NOMO-1 treated with DMSO at 0.1 percent for 48 hours (cell line): Measurements from ENCODE around the gene RAB36.
"Not testable (repeated sequence)": the region's sequence is repeated elsewhere in the genome, so short reads cannot be mapped to it uniquely, and the experiment has no call there.

ENCODE experiments used
- DNase-seq: peaks from one replicate; lab custom pipeline; 2025; ENCODE audit not compliant: unreplicated experiment; lab: John Stamatoyannopoulos, UW

The RAB36 gene

GRCh38 chr22:23120415-23120899, 24.8 kb upstream of the RAB36 start:
- no peak for DNase-seq

GRCh38 chr22:23121000-23121421, 24.3 kb upstream of the RAB36 start:
- DNase-seq: no peak

DNA sequence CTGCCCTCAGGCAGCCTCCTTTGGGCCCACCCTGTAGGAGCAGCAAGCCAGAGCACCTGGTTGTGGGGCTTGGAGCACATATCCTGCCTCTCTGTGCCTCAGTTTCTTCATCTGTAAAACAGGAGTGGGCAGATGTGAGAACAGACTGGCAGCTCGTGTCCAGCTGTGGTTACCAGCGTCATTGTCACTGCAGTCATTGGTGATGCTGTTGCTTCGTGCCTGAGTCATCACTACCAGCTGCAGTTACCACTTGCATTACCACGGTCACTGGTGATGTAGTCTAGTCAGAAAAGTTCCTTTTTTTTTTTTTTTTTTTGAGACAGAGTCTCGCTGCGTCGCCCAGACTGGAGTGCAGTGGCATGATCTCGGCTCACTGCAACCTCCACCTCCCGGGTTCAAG, 23.9 kb upstream of the RAB36 start:
- DNase-seq: peak; percentile 48

DNA sequence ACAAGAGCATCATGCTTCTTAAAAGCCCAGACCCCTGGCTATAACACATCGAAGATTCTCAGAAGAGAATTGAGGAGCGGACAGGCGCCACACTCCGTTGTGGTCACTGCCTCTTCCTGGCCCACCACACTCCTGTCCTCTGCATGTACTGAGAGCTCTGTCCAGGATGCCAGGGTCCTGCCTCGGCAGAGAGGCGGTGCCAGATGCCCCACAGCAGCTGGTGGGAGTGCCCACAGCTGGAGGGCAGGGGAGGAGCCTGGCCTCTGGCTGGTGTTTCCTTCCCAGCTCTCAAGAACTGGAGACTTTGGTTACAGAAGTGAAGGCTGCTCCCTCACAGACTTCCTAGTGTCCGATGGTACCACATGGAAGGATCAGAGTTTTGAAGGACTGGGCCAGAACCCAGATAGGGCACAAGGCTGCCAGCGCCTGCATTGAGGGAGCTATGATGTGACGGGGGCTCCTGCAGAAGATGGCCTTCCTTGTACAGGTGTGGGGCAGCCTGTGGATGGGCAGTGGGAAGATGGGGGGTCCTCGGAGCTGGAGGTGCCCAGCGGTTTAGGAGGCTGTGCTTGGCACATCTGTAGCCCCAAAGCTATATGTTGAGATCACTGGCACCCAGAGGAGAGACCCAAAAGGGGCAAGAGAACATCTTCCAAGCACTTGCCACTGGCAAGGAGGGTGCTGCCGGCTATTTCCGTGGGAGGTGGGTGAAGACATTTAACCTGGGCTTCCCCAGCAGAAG, 22.9 kb upstream of the RAB36 start:
- no peak for DNase-seq

DNA sequence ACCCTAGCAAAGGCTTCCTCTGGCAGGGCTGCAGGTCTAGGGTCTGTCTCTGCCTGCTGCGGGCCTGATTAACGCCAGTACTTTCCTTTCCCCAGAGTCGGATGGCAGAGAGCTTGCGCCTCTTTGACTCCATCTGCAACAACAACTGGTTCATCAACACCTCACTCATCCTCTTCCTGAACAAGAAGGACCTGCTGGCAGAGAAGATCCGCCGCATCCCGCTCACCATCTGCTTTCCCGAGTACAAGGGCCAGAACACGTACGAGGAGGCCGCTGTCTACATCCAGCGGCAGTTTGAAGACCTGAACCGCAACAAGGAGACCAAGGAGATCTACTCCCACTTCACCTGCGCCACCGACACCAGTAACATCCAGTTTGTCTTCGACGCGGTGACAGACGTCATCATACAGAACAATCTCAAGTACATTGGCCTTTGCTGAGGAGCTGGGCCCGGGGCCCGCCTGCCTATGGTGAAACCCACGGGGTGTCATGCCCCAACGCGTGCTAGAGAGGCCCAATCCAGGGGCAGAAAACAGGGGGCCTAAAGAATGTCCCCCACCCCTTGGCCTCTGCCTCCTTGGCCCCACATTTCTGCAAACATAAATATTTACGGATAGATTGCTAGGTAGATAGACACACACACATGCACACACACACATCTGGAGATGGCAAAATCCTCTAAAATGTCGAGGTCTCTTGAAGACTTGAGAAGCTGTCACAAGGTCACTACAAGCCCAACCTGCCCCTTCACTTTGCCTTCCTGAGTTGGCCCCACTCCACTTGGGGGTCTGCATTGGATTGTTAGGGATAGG, 22.1 kb upstream of the RAB36 start:
- DNase-seq: no peak

DNA sequence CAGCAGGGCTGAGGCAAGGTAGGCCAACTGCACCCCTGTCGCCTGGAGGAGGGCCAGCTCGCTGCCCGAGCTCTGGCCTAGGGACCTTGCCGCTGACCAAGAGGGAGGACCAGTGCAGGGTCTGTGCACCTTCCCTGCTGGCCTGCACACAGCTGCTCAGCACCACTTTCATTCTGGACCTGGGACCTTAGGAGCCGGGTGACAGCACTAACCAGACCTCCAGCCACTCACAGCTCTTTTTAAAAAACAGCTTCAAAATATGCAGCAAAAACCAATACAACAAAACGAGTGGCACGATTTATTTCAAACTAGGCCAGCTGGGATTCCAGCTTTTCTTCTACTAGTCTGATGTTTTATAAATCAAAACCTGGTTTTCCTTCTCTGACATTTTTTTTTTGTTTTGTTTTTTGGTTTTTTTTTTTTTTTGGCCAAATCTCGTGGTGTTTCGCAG, 21.4 kb upstream of the RAB36 start:
- DNase-seq: no peak

DNA sequence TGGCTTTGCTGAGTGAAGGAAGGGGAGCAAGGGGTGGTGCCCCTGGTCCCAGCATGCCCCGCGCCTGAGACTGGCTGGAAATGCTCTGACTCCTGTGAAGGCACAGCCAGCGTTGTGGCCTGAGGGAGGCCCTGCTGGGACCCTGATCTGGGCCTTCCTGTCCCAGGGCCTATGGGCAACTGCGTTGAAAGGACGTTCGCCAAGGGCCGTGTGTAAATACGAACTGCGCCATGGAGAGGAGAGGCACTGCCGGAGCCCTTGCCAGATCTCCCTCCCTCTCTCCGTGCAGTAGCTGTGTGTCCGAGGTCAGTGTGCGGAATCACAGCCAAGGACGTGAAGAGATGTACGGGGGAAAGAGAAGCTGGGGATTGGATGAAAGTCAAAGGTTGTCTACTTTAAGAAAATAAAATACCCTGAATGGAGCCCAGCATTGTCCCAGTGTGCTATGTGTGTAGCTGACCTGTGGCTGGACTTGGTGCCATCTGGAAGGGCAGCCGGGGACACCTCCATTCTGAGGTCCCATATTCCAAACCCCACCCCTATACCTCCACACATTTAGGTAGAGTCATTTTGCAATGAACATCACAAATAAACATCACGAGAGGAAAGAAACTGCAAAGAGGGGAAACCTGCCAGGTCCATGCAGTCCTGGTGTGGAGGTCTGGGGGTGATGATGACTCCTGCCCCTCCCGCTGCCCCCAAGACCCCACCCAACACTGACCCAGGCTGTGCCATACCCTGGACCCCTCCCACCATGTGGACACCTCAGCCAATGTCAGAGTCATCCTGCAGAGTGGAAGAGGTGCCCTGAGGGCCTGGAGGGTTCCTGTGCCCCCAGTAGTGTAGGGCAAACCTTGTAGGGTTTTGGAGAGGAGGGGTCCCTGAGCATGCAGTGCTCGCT, 20.4 kb upstream of the RAB36 start:
- DNase-seq: no peak

GRCh38 chr22:23125512-23126103, 19.7 kb upstream of the RAB36 start:
- DNase-seq: no peak

DNA sequence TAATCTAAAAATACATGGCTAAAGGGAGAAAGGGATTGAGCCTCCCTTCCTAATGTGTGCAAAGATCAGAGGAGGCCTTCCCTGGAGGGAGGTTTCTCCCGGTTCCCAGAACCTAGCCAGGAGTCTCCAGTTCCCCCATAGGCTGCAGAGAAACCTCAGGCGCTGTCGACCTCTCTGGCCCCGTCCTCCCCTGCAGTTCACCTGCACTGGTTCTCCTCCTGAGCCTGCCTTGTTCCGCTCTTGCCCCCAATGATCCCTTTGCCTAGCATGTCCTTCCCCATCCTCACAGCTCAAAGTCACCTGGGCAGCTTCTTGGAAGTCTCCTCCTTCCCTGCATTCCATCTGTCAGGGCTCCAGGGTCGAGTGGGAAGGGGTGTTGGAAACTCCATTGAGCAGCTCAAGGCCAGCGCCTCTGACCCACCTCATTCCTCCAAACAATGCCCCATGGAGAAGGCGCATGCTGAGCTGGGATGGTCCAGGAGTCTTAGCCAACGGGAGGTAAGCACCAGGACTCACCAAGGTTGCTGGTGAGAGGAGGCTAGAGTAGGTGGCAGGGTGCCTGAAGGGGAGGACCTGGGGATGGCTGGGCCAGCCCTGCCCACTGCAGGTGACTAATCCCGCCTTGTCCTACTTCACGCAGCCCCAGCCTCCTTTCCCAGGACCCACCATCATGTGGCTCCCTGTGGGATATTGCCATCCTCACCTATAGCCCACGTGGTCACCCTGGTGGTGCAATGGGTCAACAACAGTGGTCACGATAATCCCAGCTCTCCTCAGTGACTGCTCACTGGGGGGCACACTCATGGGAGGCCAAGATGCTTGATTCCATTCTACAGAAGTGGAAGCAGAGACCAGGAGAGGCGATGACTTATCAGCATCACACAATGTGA, 18.9 kb upstream of the RAB36 start:
- DNase-seq: no peak

GRCh38 chr22:23127055-23127756, 18.1 kb upstream of the RAB36 start:
- no peak for DNase-seq

DNA sequence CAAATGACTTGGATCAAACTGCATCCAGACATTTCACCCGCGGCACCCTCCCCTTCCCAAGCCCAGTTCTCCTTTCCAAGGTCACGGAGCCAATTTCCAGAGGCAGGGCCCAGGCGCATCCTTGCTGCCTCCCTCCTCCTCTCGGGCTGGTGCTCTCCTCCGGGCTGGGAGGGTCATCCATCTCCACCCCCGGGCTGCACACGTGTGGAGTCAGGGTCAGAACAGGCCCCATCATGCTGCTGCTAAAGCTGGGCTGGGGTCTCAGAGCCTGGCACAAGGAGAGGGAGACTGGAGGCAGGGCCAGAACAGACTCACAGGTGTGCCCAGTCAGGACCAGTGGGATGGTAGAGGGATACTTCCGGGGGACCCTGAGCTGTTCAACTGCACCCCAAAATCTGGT, 17.5 kb upstream of the RAB36 start:
- no peak for DNase-seq

- peak; percentile 48 for DNase-seq
These were observed 16.8 kb upstream of the RAB36 start for GRCh38 chr22:23128269-23129108.

DNA sequence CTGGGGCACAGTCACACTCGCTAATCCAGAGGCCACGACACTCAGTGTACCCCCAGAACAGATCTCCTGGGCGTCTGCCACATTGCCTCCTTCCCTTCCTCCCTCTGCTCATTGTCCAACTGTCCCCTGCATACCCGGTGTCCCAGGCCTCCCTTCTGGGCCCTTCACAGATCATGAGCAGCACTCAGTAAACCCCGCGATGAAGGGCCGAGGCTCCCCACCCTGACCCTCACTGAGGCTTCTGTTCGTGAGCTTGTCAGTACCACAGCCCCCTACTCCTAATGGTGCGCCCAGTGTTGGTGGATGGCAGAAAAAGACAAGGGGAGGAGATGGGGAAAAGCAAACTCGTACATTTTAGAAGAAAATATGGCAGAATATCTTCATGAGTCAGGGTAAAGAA, 16.1 kb upstream of the RAB36 start:
- DNase-seq: no peak

- DNase-seq: no peak
These were observed 14.6 kb upstream of the RAB36 start for GRCh38 chr22:23130697-23131096.

DNA sequence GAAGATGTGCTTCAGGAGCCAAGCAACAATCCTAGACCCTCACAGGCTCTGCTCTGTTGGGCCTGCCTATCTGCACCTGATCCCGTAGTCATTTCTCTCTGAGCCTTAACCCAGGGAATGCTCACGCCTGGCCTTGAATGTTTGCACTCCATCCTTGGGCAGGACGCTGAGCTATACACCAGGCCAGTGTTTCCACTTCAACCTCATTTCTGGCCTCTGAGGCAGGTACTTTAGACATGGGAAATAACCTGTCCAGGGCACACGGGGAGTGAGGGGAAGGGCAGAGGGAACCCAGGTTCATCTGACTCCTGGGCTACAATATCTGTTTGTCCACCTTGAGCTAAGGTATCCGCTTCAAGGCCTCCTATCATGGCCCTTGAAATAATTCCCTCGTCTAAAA, 13.3 kb upstream of the RAB36 start:
- DNase-seq: no peak

- no peak for DNase-seq
These were observed 12.7 kb upstream of the RAB36 start for GRCh38 chr22:23132376-23133091.

DNA sequence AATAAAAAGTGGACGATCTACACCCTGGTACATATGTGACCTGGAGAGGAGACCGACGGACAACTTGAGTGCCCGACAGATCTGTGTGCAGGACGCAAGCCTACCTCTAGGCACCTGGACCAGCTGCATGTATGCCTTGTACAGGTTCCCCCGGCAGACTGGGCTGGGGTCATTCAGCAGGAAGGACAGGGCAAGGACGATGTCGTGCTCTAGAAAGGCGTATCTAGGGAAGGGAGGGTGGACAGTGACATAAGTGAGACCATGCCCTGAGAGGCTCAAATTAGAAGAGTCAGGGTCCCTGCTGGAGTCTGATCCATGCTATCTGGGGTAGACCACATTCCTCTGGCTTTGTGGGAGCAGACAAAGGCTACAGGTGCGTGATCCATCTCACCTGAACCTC, 11.4 kb upstream of the RAB36 start:
- DNase-seq: no peak

DNA sequence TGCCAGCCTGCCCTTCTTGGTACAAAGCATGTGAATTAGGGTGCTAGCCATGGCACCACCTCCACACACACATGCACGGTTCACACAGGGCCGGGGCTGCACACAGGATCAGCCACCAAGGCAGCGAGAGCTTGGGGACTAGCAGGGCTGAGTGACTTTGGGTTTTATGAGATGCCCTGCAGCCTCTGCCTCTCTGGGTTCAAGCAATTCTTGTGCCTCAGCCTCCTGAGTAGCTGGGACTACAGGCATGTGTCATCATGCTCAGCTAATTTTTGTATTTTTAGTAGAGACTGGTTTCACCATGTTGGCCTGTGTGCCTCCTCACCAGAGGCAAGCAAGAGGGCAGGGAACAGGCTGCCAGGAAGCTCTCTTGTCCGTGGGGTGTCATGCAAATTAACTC, 8.3 kb upstream of the RAB36 start:
- not testable (repeated sequence) for DNase-seq
